HG03378 (cell line): ENCODE measurements around the gene CSGALNACT2.

ENCODE experiments used
- ATAC-seq: cut with Tn5 transposase; IDR thresholded peaks from one replicate; pipeline ENCODE4 v1.9.1; 2021; ENCODE audit warnings: mild to moderate bottlenecking, moderate library complexity; ENCODE audit not compliant: unreplicated experiment

CSGALNACT2 gene

GRCh38 chr10:43225004-43225786 lies 87.0 kb downstream of the CSGALNACT2 start:
- no peak for ATAC-seq

GRCh38 chr10:43225787-43226153 lies 87.5 kb downstream of the CSGALNACT2 start:
- no peak for ATAC-seq

- ATAC-seq: no peak
Observed at GRCh38 chr10:43226441-43226840, 88.2 kb downstream of the CSGALNACT2 start.

GRCh38 chr10:43226851-43227845 lies 88.9 kb downstream of the CSGALNACT2 start:
- ATAC-seq: no peak

- ATAC-seq: no peak
Observed at GRCh38 chr10:43227911-43228782, 89.9 kb downstream of the CSGALNACT2 start.

- ATAC-seq: no peak
Observed at GRCh38 chr10:43228783-43229207, 90.5 kb downstream of the CSGALNACT2 start.

- no peak for ATAC-seq
Observed at GRCh38 chr10:43229208-43230061, 91.2 kb downstream of the CSGALNACT2 start.

- no peak for ATAC-seq
Observed at GRCh38 chr10:43230101-43230908, 92.1 kb downstream of the CSGALNACT2 start.

- ATAC-seq: no peak
Observed at GRCh38 chr10:43230909-43231522, 92.8 kb downstream of the CSGALNACT2 start.

- no peak for ATAC-seq
Observed at GRCh38 chr10:43231523-43232078, 93.4 kb downstream of the CSGALNACT2 start.

GRCh38 chr10:43233601-43234430 lies 95.6 kb downstream of the CSGALNACT2 start:
- no peak for ATAC-seq

- no peak for ATAC-seq
Observed at GRCh38 chr10:43234471-43235041, 96.3 kb downstream of the CSGALNACT2 start.
